Stimulated activated CD8-positive, alpha-beta memory T cell treated with anti-CD3 and anti-CD28 coated beads, Interleukin-2, amount 100 ng/mL, for 48 hours (primary cell): ENCODE measurements around the gene MCOLN1.
"Not testable (repeated sequence)": the region's sequence is repeated elsewhere in the genome, so short reads cannot be mapped to it uniquely, and the experiment has no call there.

Experiments used
- DNase-seq, 2 donors: peaks; one replicate each; pipeline ENCODE4 v3.0.0-alpha.2; 2020; ENCODE audit warnings: low read depth in 2 of 2

The MCOLN1 gene

DNA sequence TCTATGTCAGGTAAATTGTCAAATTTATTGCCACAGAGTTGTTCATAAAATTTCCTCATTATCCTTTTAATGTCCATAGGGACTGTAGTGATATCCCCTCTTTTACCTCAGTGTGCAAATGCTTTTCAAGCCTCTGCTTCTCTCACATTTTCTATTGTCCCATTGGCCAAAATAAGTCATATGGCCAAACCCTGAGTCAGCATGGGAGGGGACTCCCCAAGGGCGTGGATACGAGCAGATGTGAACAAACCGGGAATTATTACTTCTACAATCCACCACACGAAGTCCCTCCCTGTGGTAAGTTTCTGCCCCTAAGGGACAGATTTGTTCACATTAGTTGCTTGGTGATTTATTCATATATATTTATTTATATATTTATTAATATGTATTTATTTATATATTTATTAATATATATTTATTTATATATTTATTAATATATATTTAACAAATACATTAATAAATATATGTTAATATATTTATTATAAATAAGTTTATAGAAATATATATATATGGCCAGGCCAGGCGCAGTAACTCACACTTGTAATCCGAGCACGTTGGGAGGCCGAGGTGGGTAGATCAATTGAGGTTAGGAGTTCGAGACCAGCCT, 53.1 kb downstream of the MCOLN1 start:
- DNase-seq: peak in 1 of 2 donors; percentile 6

DNA sequence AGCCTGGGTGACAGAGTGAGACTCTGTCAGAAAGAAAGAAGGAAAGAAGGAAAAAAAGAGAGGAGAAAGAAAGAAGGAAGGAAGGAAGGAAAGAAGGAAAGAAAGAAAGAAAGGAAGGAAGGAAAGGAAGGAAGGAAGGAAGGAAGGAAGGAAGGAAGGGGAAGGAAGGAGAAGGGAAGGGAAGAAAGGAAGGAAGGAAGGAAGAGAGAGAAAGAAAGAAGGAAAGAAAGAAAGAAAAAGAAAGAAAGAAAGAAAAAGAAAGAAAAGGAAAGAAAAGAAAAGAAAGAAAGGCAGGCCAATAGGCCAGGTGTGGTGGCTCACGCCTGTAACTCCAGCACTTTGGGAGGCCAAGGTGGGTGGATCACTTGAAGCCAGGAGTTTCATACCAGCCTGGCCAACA, 55.0 kb downstream of the MCOLN1 start:
- not testable (repeated sequence) for DNase-seq

DNA sequence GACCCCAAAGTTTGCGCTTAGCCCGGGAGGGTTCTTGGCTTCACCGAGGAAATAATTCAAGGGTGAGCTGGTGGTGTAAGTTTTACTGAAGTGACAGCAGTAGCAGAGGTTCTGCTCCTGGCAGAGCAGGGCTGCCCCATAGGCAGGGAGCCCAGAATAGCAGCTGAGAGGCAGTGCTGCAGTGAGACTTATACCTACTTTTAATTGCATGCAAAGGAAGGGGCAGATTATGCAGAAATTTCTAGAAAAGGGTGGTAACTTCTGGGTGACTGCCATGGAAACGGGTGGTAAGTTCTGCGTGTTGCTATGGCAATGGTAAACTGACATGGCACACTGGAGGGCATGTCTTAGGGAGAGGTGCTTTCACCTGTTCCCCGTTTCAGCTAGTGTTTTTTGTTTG, 55.7 kb downstream of the MCOLN1 start:
- DNase-seq: no peak

DNA sequence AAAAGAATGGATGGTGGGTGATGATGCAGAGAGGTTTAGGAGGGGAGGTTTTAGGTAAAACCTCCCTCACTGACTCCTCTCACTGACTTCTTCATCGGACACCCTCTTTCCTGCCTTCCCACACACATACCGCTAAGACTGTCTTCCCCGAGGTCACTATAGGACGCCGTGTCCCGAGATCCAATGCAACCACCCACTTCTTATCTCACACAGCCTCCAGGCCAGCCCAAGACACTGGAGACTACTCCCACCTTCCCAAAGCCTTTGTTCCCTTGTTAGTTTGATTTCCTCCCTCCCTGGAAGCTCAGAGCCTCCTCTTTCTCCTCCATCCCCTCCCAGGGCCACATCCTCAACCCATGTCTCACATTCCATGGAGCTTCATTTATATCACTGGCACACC, 56.8 kb downstream of the MCOLN1 start:
- DNase-seq: no peak

DNA sequence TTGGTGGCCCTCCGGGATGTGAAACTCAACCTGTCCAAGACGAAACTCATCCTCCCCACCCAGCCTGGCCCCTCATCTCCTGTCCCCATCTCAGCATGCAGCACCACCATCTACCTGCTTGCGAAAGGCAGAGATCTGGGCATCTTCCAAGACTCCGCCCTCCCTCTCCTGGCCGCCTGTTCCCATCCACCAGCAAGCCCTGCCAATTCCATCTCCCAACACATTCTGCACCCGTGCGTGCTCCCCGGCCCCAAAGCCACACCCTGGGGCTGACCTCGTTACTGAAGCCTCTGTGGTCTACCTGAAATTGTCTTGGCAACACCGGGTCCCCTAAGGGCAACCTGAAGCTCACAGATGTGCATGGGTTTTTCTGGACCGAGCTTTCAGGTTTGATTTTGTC, 60.0 kb downstream of the MCOLN1 start:
- no peak for DNase-seq
